OCI-LY1 (cell line): ENCODE results near the gene LIMS2.

ENCODE experiments used
- H2AFZ ChIP-seq: fragments of 200-600 bp; sonication (generic), shearing (Covaris generic); 2 replicates; pipeline ENCODE4 v1.6.0; 2014; ENCODE audit warnings: antibody characterized with exemption, mild to moderate bottlenecking, low read length
- H3F3A ChIP-seq: fragments of 200-600 bp; sonication (generic), shearing (Covaris generic); 2 replicates; pipeline ENCODE4 v1.6.0; 2014; ENCODE audit warnings: mild to moderate bottlenecking, antibody characterized with exemption, low read length, moderate library complexity; ENCODE audit not compliant: insufficient read depth
- H3K27ac ChIP-seq: fragments of 200-600 bp; sonication (generic); 2 replicates; pipeline ENCODE4 v1.5.1; 2014; ENCODE audit warnings: low read length, mixed run types, mild to moderate bottlenecking, low read depth; ENCODE audit not compliant: poor library complexity, severe bottlenecking
- H3K27me3 ChIP-seq: fragments of 200-600 bp; sonication (generic); 2 replicates; pipeline ENCODE4 v1.6.0; 2014; ENCODE audit warnings: antibody characterized with exemption, mild to moderate bottlenecking, low read length, moderate library complexity; ENCODE audit not compliant: insufficient read depth
- H3K36me3 ChIP-seq: fragments of 200-600 bp; sonication (generic); 2 replicates; pipeline ENCODE4 v1.6.1; 2014; ENCODE audit warnings: mild to moderate bottlenecking, antibody characterized with exemption, low read length, moderate library complexity, mixed read lengths; ENCODE audit not compliant: insufficient read depth
- H3K4me1 ChIP-seq: fragments of 200-600 bp; sonication (generic); 2 replicates; pipeline ENCODE4 v1.5.1; 2014; ENCODE audit warnings: mild to moderate bottlenecking, low read length, moderate library complexity; ENCODE audit not compliant: insufficient read depth, severe bottlenecking
- H3K4me2 ChIP-seq: fragments of 200-600 bp; sonication (generic), shearing (Covaris generic); 2 replicates; pipeline ENCODE4 v1.6.1; 2014; ENCODE audit warnings: low read length
- H3K4me3 ChIP-seq: fragments of 200-600 bp; sonication (generic); 2 replicates; pipeline ENCODE4 v1.5.1; 2014; ENCODE audit warnings: low read length, low read depth, mild to moderate bottlenecking, mixed read lengths; ENCODE audit not compliant: poor library complexity, severe bottlenecking
- H3K79me2 ChIP-seq: fragments of 200-600 bp; shearing (Covaris generic); 2 replicates; pipeline ENCODE4 v1.6.1; 2016; ENCODE audit warnings: mixed run types, low read length, mixed read lengths; ENCODE audit not compliant: insufficient read depth
- H3K9ac ChIP-seq: fragments of 200-600 bp; sonication (generic), shearing (Covaris generic); 2 replicates; pipeline ENCODE4 v1.6.1; 2014; ENCODE audit warnings: mild to moderate bottlenecking, low read length, mixed read lengths
- H3K9me2 ChIP-seq: fragments of 200-600 bp; sonication (generic), shearing (Covaris generic); 2 replicates; pipeline ENCODE4 v1.6.1; 2014; ENCODE audit warnings: low read depth, mild to moderate bottlenecking, low read length, mixed read lengths
- H3K9me3 ChIP-seq: fragments of 200-600 bp; shearing (Covaris generic); 2 replicates; pipeline ENCODE4 v1.6.1; 2014; ENCODE audit warnings: low read length, mixed read lengths
- H4K20me1 ChIP-seq: fragments of 200-600 bp; sonication (generic), shearing (Covaris generic); 2 replicates; pipeline ENCODE4 v1.6.0; 2016; ENCODE audit warnings: mild to moderate bottlenecking, low read length; ENCODE audit not compliant: insufficient read depth
- EZH2 ChIP-seq: fragments of 200-600 bp; sonication (generic), shearing (Covaris generic); IDR thresholded peaks from 2 replicates; pipeline ENCODE4 v1.8.0; 2017; ENCODE audit warnings: borderline replicate concordance, mixed run types, mild to moderate bottlenecking, antibody characterized with exemption, low read length, moderate library complexity, mixed read lengths
- TF ChIP-seq, protein P1 (sequence below): fragments of 200-600 bp; sonication (generic), shearing (Covaris generic); IDR thresholded peaks from 2 replicates; pipeline ENCODE4 v1.5.1; 2017; ENCODE audit warnings: mild to moderate bottlenecking, antibody characterized with exemption, low read length, moderate library complexity, mixed read lengths

Gene LIMS2

DNA sequence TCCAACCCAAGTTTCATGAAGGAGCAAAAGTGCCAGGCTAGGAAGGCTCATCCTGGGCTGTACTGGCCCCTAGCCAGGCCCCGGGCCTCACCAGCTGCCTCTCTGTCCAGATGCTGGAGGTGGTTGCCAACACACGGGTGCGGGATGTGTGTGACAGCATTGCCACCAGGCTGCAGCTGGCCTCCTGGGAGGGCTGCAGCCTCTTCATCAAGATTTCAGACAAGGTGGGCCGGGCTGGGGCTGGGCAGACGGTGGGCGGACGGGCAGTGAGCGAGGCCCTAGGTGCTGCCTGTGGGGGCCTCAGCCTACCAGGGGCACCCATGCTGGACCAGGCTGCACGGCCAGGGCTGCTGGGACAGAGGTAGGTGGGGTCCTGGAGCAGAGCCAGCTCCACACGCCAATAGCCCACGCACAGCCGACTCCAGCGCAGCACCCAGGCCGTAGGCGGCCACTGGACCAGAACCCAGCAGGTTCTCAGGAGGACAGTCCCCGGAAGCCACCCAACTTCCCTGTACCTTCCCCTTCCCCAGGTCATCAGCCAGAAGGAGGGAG, 41.2 kb downstream of the LIMS2 start:
- no peak overlapping the region for H3K4me3 ChIP-seq
- no peaks in the 10 kb centered on the region for H3F3A ChIP-seq
- H2AFZ ChIP-seq, result no peak overlapping the region
- H3K27ac ChIP-seq, result no peak overlapping the region
- H3K9me3 ChIP-seq, result no peaks in the 10 kb centered on the region
- no peak overlapping the region for H3K9ac ChIP-seq
- H3K36me3 ChIP-seq, result no peaks in the 10 kb centered on the region
- no peaks in the 10 kb centered on the region for H3K4me1 ChIP-seq
- H3K79me2 ChIP-seq, result no peaks in the 10 kb centered on the region
- H3K9me2 ChIP-seq, result no peaks in the 10 kb centered on the region
- peaks cover 10% of the 10 kb centered on the region; the same call in 1 of the 2 replicates for H3K27me3 ChIP-seq
- H4K20me1 ChIP-seq, result no peaks in the 10 kb centered on the region
- no peak overlapping the region for H3K4me2 ChIP-seq
- TF ChIP-seq, protein P1, sequence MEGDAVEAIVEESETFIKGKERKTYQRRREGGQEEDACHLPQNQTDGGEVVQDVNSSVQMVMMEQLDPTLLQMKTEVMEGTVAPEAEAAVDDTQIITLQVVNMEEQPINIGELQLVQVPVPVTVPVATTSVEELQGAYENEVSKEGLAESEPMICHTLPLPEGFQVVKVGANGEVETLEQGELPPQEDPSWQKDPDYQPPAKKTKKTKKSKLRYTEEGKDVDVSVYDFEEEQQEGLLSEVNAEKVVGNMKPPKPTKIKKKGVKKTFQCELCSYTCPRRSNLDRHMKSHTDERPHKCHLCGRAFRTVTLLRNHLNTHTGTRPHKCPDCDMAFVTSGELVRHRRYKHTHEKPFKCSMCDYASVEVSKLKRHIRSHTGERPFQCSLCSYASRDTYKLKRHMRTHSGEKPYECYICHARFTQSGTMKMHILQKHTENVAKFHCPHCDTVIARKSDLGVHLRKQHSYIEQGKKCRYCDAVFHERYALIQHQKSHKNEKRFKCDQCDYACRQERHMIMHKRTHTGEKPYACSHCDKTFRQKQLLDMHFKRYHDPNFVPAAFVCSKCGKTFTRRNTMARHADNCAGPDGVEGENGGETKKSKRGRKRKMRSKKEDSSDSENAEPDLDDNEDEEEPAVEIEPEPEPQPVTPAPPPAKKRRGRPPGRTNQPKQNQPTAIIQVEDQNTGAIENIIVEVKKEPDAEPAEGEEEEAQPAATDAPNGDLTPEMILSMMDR, result no peak

GRCh38 chr2:127633556-127634065, 41.7 kb downstream of the LIMS2 start:
- H4K20me1 ChIP-seq, result no peaks in the 10 kb centered on the region
- H3K9me3 ChIP-seq, result no peaks in the 10 kb centered on the region
- H3K79me2 ChIP-seq, result no peaks in the 10 kb centered on the region
- H3K4me2 ChIP-seq, result no peak overlapping the region
- no peaks in the 10 kb centered on the region for H3K4me1 ChIP-seq
- no peak overlapping the region for H3K27ac ChIP-seq
- no peaks in the 10 kb centered on the region for H3F3A ChIP-seq
- no peak overlapping the region for H2AFZ ChIP-seq
- H3K4me3 ChIP-seq, result no peak overlapping the region
- H3K36me3 ChIP-seq, result no peaks in the 10 kb centered on the region
- H3K9ac ChIP-seq, result no peak overlapping the region
- TF ChIP-seq, protein P1, result no peak
- TF ChIP-seq EZH2, result no peak
- peaks cover 10% of the 10 kb centered on the region; the same call in 1 of the 2 replicates for H3K27me3 ChIP-seq
- H3K9me2 ChIP-seq, result no peaks in the 10 kb centered on the region

DNA sequence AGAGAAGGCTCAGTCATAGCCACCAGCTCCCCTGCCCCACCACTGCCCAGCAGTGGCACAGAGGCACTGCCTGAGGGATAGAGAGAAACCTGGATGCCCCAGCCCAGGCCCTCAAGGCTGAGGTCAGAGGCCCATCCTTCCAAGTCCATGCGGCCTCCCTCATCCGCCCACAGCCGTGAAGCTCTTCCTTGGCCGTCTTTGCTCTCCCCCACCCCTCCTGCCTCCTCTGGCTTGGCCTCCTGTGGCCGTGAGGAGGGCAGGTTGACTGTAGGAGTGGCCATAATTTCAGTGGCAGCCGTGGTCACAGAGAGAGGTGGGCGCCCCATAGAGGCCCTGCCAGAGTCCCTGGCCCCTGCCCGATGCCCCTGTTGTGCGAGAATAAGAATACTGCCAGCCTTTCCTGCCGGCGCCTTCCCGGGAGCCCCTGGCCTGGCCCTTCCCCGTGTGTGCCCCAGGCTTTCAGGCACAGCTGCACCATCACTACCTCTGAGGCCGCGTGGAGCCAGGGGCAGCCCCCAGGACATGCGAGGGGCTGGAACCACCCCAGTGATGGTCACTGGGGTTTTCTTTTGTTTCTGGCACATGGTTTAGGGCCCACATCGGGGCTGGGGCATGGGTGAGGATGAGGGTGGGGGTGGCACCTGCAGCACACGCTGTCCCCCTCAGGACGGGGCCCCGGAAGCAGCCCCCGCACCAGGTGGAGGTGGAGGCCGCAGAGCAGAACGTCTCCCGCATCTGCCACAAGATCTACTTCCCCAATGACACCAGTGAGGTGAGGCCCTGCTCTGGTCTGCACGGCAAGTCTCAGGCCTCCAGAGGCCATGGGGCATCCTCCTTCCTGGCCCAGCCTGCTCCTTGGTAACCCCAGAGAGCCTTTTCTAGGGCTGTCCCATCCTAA, 42.5 kb downstream of the LIMS2 start:
- Histone ChIP-seq H3F3A (no peaks in the 10 kb centered on the region), H3K4me2 (no peak overlapping the region), H3K27me3 (peaks cover 10% of the 10 kb centered on the region; the same call in 1 of the 2 replicates), H3K27ac (no peak overlapping the region), H3K36me3 (no peaks in the 10 kb centered on the region), H3K4me1 (no peaks in the 10 kb centered on the region), H3K79me2 (no peaks in the 10 kb centered on the region), H3K9me2 (no peaks in the 10 kb centered on the region), H2AFZ (no peak overlapping the region), H3K9ac (no peak overlapping the region), H3K9me3 (no peaks in the 10 kb centered on the region), H3K4me3 (no peak overlapping the region), H4K20me1 (no peaks in the 10 kb centered on the region)
- TF ChIP-seq EZH2, result no peak
- TF ChIP-seq, protein P1, result no peak
